GM21360 (cell line): Measurements from ENCODE around the gene SLC66A3.

Source experiments
- ATAC-seq: cut with Tn5 transposase; IDR thresholded peaks from one replicate; pipeline ENCODE4 v1.9.1; 2021; ENCODE audit warnings: mild to moderate bottlenecking, moderate library complexity; ENCODE audit not compliant: unreplicated experiment

Gene SLC66A3

GRCh38 chr2:11212645-11213044 is 57.4 kb downstream of the SLC66A3 start:
- no peak for ATAC-seq

- no peak for ATAC-seq
Observed at GRCh38 chr2:11213090-11213638, 57.9 kb downstream of the SLC66A3 start.

DNA sequence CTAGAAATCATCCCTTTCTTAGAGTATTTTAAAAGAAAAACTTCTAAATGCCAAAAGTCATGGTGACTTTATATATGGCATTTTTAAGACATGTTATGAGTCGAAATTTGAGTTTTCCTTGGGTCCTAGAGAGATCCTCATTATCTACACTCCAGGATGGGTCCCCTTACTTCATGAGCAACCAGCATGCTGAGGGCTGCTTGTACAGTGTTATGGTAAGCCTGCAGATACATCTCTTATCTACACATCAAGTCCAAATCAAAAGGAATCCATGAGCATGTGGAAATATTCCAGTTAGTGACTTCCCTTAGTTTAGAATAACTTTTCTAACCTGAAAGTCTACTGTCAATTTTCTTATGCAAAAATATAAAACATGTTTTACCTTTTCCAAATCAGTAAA is 58.7 kb downstream of the SLC66A3 start:
- no peak for ATAC-seq

DNA sequence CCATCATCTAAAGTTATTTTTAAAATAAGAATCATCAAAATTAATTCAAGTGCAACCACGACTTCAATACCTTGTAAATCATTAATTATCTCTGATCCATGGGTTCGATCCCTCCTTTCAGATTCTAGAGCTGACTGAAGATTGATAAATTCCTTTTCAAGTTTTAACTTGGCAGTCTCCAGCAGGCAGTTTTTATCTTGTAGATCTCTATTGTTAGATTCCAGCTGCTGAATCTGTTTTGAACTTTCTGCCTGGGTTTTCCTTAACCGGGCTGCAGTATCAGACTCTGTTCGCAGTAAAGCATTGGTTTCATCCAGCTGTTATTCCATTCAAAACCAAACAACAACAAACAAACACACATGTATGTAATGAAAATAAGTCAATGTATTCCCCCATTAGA is 59.5 kb downstream of the SLC66A3 start:
- no peak for ATAC-seq

DNA sequence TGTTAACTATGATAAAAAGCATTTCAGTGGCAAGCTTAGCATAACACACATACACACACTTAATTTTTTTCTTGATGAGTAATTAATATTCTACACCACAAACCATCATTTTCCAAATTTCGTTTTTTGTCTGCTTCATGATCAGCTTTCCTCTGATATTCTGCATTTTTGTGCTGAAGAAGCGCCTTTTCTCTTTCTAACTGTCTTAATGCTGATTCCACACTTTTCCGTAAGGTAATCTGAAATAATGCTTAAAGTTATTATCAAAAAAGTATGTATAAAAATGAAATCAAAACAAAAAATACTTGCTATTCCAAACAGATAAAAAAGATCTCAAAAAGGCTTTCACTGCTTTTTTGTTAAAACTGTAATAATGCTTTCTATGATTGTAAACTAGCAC is 60.1 kb downstream of the SLC66A3 start:
- ATAC-seq: no peak

- ATAC-seq: no peak
Observed at GRCh38 chr2:11220445-11220844, 65.2 kb downstream of the SLC66A3 start.

DNA sequence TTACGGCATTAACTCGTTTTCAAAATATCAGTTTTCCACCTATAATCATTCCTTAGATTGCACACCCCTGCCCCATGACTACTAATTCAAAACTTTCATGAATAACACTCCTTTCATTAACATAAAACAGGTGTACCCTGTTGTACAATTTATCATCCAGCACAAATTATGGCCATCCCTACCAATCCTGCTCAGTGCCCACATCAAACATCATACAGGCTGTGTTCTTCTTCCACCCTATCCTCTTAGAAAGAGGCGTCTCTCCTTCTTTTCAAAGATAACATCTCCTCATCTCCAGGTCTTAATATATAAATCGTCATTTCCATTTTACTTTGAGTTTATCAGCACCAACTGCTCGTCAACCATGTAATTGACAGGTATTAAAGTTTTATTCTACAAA is 67.6 kb downstream of the SLC66A3 start:
- ATAC-seq: no peak

- no peak for ATAC-seq
Observed at GRCh38 chr2:11224887-11225286, 69.6 kb downstream of the SLC66A3 start.

GRCh38 chr2:11227595-11227994 is 72.3 kb downstream of the SLC66A3 start:
- ATAC-seq: no peak
